ENCODE measurements around the gene ZNF580.

ZNF580 gene

GRCh38 chr19:55606471-55606787 lies 34.4 kb upstream of the ZNF580 start:
- DNase-seq (ENCODE audit: low read depth), result no peak

DNA sequence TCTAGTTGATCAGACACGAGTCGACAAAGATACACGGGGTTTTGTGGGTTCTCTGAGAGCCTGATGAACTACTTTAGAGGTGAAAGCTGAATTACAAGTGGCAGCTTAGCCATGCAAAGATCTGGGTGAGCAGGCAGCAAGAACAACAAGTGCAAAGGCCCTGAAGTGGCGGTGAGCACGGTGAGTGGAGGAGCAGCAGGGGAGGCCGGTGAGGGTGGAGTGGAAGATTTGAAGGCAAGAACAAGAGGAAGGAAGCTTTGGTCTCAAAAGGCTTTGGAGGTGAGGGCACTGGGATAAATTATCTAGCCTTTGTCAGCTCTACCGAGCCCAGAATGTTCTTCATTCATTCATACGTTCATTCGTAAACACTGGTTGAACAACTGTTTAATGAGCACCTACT lies 34.0 kb upstream of the ZNF580 start:
- DNase-seq (ENCODE audit: low read depth), result no peak

DNA sequence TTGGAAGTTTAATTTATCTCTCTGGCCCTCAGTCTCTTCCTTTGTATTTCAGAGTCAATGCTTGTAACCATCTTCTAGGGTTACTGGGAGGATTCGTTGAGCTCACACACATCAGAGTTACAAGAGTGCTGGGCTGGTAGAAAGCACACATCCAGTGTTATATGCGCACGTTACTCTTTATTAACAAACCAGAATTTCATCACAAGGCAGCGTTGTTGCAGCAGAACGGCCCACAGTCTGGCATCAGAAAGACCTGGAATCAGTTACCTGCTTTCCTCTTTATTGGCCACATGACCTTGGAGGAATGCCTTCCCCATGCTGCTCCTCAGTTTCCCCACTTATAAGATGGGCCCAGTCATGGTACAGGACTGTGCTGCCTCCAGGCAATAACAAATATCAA lies 31.5 kb upstream of the ZNF580 start:
- DNase-seq (ENCODE audit: low read depth), result no peak

DNA sequence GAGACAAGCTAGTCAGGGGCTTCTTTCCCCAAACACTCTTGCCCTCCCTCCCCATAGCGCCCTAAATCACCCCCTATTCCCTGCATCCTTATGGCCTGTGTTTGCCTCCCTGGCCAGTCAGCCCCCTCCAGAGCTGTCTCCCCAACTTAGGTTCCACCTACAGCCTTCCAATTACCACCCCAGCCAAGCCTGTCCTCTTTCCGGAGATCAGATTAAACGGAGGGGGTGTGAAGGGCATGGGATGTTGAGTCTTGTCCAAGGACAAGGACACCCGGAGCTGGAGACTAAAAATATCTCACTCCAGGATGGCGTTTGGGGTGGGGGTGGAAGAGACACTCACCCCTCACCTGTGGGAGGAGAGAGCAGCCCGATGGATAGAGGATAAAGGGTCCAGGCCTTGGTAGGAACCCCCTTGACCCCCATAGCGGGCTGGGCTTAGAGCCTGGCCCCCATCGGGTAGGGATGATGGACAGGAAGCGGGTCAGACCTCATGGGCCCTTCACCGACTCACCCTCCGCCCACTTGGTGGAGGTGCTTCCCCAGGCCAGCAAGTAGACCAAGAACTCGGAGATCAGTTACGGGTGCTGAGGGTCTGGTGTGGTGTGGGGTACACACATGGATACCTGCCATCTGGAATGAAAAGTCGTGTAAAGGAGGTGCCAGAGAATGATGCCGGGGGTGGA lies 29.4 kb upstream of the ZNF580 start:
- no peak for DNase-seq (ENCODE audit: low read depth)

DNA sequence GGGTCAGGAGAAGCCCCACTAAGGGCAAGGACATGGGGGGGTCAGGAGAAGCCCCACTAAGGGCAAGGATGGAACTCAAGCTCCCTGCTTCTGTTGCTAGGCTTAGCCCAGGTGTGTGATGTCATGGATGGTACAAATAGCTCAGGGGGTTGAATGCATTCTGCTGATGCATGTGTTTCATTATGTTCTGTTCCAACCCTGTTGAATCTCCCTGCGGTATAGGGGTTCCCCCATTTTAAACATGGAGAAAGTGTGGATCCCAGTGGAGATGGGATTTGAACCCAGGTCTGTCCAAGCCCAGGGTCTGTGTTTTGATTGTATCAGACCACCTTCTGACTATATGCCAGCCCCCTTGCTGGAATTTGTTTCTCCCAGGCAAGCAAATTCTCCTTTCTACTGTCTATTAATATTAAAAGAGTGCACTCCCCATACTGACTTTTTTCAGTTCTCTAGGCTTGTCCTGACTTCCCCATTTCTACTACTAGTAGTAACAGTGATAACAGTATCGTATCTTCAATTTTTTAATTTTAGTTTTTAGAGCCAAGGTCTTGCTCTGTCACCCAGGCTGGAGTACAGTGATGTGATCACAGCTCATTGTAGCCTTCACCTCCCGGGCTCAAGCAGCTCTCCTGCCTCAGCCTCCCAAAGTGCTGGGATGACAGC lies 28.7 kb upstream of the ZNF580 start:
- no peak for DNase-seq (ENCODE audit: low read depth)

DNA sequence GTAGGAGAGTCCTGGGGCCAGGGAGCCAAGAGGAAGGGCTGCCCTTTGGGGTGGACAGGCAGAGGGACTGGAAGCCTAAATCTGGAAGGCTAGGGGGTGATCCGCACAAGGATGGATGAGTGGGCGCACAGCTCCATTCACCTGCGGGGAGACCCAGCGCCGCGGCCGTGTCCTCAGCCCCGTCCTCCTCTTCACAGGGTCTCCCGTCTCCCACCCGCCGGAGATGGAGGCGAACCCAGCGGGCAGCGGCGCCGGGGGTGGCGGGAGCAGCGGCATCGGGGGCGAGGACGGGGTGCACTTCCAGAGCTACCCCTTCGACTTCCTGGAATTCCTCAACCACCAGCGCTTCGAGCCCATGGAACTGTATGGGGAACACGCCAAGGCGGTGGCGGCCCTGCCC lies 27.4 kb upstream of the ZNF580 start:
- DNase-seq (ENCODE audit: low read depth), result no peak

DNA sequence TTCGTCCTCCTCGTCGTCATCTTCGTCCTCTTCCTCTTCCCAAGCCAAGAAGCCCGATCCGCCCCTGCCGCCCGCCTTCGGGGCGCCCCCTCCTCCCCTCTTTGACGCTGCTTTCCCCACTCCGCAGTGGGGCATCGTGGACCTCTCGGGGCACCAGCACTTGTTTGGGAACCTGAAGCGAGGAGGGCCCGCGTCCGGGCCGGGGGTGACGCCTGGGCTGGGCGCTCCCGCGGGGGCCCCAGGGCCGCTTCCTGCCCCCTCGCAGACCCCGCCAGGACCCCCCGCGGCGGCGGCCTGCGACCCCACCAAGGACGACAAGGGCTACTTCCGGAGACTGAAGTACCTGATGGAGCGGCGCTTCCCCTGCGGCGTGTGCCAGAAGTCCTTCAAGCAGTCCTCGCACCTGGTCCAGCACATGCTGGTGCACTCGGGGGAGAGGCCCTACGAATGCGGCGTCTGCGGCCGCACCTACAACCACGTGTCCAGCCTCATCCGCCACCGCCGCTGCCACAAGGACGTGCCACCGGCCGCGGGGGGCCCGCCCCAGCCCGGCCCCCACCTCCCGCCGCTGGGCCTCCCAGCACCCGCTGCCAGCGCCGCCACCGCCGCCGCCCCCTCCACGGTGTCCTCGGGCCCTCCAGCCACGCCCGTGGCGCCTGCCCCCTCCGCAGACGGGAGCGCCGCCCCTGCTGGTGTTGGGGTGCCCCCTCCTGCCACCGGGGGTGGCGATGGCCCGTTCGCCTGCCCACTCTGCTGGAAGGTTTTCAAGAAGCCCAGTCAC lies 26.7 kb upstream of the ZNF580 start:
- DNase-seq (ENCODE audit: low read depth), result no peak

DNA sequence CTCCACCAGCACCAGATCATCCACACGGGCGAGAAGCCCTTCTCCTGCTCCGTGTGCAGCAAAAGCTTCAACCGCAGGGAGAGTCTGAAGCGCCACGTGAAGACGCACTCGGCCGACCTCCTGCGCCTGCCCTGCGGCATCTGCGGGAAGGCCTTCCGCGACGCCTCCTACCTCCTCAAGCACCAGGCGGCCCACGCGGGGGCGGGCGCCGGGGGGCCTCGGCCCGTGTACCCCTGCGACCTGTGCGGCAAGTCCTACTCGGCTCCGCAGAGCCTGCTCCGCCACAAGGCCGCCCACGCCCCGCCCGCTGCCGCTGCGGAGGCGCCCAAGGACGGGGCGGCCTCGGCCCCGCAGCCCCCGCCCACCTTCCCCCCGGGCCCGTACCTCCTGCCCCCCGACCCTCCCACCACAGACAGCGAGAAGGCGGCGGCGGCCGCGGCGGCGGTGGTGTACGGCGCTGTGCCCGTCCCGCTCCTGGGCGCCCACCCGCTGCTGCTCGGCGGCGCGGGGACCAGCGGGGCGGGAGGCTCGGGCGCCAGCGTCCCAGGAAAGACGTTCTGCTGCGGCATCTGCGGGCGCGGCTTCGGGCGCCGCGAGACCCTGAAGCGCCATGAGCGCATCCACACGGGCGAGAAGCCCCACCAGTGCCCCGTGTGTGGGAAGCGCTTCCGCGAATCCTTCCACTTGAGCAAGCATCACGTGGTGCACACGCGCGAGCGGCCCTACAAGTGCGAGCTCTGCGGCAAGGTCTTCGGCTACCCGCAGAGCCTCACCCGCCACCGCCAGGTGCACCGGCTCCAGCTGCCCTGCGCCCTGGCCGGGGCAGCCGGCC lies 25.9 kb upstream of the ZNF580 start:
- no peak for DNase-seq (ENCODE audit: low read depth)

GRCh38 chr19:55615543-55616394 lies 25.0 kb upstream of the ZNF580 start:
- DNase-seq (ENCODE audit: low read depth), result no peak

- no peak for DNase-seq (ENCODE audit: low read depth)
Measured at GRCh38 chr19:55616395-55616875, 24.4 kb upstream of the ZNF580 start.

DNA sequence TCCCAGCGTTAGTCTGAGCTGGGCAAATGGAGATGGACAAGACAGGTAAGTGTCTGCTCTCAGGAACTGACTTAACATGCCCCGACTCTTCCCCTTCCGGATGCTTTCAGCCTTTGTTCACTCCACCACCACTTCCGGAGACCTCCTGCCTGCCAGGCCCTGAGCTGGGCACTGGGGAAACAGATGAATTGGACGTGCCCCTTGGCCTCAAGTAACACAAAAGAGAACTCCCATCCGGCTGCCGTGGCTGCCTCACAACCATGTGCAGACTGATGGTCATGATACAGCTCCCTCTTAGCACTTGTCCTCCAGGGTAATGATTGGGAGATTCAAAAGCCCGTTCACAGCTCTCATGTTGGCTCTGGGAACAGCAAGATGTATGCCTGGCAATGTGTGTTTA lies 23.4 kb upstream of the ZNF580 start:
- DNase-seq (ENCODE audit: low read depth), result no peak

DNA sequence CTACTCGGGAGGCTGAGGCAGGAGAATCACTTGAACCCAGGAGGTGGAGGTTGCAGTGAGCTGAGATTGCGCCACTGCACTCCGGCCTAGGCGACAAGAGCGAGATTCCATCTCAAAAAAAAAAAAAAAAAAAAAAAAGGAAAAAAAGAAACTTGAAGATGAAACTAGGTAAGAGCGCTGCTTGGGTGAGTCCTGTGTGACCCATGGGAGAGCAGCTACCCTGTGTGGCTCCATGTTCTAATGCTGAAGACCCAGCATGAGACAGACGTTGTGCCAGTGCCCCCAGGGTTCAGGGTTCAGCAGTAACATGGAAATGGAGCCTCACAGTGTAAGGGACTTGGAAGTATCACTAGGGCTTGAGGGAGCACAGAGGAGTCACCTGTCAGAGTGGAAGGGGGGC lies 22.4 kb upstream of the ZNF580 start:
- DNase-seq (ENCODE audit: low read depth), result no peak

- DNase-seq (ENCODE audit: low read depth), result no peak
Measured at GRCh38 chr19:55619286-55619685, 21.5 kb upstream of the ZNF580 start.

- DNase-seq (ENCODE audit: low read depth), result no peak
Measured at GRCh38 chr19:55620410-55621204, 20.2 kb upstream of the ZNF580 start.

DNA sequence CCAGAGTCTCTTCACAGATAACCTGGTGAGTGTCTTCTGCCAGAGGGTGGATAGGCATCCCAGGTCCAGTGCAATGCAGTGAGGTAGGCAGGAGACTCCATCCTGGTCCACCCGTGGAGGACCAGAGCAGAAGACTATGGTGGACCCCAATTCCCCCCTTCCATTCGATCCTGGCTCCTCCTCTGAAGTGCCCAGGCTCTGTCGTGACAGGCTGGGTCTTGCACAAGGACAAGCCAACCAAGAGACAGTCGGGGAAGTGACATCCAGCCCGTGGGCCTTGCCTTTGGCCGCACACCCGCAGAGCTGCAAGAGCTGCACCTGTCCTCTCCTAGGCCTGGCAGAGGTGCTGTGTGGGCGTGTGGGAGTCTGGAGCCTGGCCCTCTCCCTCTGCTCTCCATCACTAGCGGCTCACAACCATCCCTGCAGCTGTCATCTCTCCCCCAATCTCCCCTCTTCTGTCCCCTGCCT lies 19.6 kb upstream of the ZNF580 start:
- no peak for DNase-seq (ENCODE audit: low read depth)

- no peak for DNase-seq (ENCODE audit: low read depth)
Measured at GRCh38 chr19:55621673-55622231, 19.1 kb upstream of the ZNF580 start.

GRCh38 chr19:55622242-55622969 lies 18.4 kb upstream of the ZNF580 start:
- no peak for DNase-seq (ENCODE audit: low read depth)

GRCh38 chr19:55623130-55623529 lies 17.7 kb upstream of the ZNF580 start:
- no peak for DNase-seq (ENCODE audit: low read depth)

DNA sequence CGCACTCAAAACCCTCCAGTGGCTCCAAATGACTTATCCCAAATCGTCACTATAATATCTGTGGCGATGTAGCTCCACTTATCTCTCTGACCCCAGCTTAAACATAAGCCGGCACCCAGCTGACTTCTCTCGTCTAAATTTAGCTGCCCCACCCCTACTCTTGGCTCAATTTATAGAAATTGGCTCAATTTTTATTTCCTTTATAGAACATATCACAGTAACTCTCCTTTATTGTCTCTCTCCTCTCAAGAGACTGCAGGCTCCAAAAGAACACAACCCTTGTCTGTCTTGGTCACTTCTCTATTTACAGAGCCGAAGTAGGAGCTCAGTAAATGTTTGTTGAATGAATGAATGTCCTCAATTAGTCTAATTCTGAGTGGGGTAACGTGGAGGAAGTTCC lies 17.2 kb upstream of the ZNF580 start:
- no peak for DNase-seq (ENCODE audit: low read depth)

Data from activated T-cell treated with anti-CD3 and anti-CD28 coated beads for 1 hour (primary cell).